Measurements from ENCODE around the gene CYBC1. TPM values are rescaled to one million over a fixed set of nuclear protein-coding genes. Genes with fewer than 3 reads are reported as not detected.

The CYBC1 gene
- total and polyA plus RNA-seq, 2 donors: 27.2 to 85.3 TPM

GRCh38 chr17:82489117-82489516 is 38.6 kb upstream of the CYBC1 start:
- Histone ChIP-seq H3K27ac (ENCODE audit: low read depth) (no peak overlapping the region), H3K4me1 (ENCODE audit: insufficient read depth) (peaks cover 1% of the 10 kb centered on the region), H3K36me3 (ENCODE audit: insufficient read depth) (peaks cover 1% of the 10 kb centered on the region), H3K4me3 (ENCODE audit: low read depth, low read length) (no peak overlapping the region)
- WGBS: 59% methylated on average over 8 of the region's 8 CpGs
- no peak for DNase-seq (ENCODE audit: extremely low spot score)

DNA sequence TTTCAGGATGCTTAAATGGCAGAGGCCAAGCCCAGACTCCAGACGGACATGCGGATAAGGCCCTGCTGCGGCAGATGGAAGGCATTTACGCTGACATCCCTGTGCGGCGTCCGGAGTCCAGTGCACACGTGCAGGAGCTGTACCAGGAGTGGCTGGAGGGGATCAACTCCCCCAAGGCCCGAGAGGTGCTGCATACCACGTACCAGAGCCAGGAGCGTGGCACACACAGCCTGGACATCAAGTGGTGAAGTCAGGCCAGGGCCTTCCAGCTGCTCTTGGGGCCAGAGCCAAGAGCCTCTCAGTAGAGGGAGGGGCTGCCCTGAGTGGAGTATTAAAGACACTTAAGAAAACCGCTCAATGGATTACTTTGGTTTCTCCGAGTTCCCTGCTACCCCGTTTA is 37.4 kb upstream of the CYBC1 start:
- H3K27ac ChIP-seq (ENCODE audit: low read depth): no peak overlapping the region
- H3K36me3 ChIP-seq (ENCODE audit: insufficient read depth): peaks cover 1% of the 10 kb centered on the region
- no peak overlapping the region for H3K4me3 ChIP-seq (ENCODE audit: low read depth, low read length)
- H3K4me1 ChIP-seq (ENCODE audit: insufficient read depth): peaks cover 1% of the 10 kb centered on the region
- WGBS: 69% methylated on average over 14 of the region's 14 CpGs
- no peak for DNase-seq (ENCODE audit: extremely low spot score)

GRCh38 chr17:82486231-82487094 is 35.9 kb upstream of the CYBC1 start:
- H3K4me1 ChIP-seq (ENCODE audit: insufficient read depth): peaks cover 1% of the 10 kb centered on the region
- H3K4me3 ChIP-seq (ENCODE audit: low read depth, low read length): no peak overlapping the region
- 82% methylated on average over 13 of the region's 13 CpGs for WGBS
- peaks cover 1% of the 10 kb centered on the region for H3K36me3 ChIP-seq (ENCODE audit: insufficient read depth)
- no peak overlapping the region for H3K27ac ChIP-seq (ENCODE audit: low read depth)
- DNase-seq (ENCODE audit: extremely low spot score): no peak

- Histone ChIP-seq H3K27ac (ENCODE audit: low read depth) (no peak overlapping the region), H3K36me3 (ENCODE audit: insufficient read depth) (peaks cover 6% of the 10 kb centered on the region), H3K4me1 (ENCODE audit: insufficient read depth) (peaks cover 1% of the 10 kb centered on the region), H3K4me3 (ENCODE audit: low read depth, low read length) (no peak overlapping the region)
- DNase-seq (ENCODE audit: extremely low spot score): no peak
- WGBS: 92% methylated on average over 9 of the region's 9 CpGs
Observed at GRCh38 chr17:82483836-82484235, 33.3 kb upstream of the CYBC1 start.

DNA sequence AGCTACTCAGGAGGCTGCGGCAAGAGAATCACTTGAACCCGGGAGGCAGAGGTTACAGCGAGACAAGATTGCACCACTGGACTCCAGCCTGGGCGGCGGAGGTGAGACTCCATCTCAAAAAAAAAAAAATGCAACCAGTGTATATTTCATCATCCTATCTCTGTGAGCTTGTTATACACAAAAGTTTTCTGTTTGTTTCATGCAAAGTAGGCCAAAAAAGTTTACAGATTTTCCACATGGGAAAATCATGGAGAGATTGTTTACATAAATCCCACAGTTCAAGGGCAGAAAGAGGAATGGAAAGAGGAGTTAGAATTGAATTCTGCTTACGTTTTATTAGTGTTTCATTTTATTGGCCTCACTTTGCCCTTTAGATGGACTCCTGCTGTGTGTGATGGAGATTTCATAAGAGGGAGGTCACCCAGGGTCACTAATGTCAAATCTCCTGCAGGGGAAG is 32.7 kb upstream of the CYBC1 start:
- Histone ChIP-seq H3K4me1 (ENCODE audit: insufficient read depth) (peaks cover 1% of the 10 kb centered on the region), H3K27ac (ENCODE audit: low read depth) (no peak overlapping the region), H3K4me3 (ENCODE audit: low read depth, low read length) (no peak overlapping the region), H3K36me3 (ENCODE audit: insufficient read depth) (peaks cover 8% of the 10 kb centered on the region)
- 69% methylated on average over 6 of the region's 6 CpGs for WGBS
- no peak for DNase-seq (ENCODE audit: extremely low spot score)

DNA sequence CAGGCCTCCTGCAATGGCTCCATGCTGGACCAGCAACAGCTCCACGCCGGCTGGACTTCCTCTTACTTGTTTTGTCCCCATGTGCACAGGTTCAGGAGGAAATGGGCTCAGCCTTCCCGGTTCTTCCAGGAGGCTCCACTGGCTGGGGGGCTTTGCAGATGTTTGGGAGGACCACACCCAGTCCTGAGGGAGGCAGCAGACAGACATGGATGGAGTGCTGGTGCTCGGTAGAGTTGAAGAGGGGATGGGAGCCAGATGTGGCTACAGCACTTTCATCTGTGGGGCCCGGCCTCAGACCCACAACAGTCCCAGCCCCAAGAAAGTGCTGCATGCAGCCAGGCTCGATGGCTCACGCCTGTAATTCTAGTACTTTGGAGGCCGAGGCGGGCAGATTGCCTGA is 29.8 kb upstream of the CYBC1 start:
- WGBS: 83% methylated on average over 9 of the region's 9 CpGs
- Histone ChIP-seq H3K4me1 (ENCODE audit: insufficient read depth) (no peaks in the 10 kb centered on the region), H3K4me3 (ENCODE audit: low read depth, low read length) (no peak overlapping the region), H3K36me3 (ENCODE audit: insufficient read depth) (peaks cover 8% of the 10 kb centered on the region), H3K27ac (ENCODE audit: low read depth) (no peak overlapping the region)
- no peak for DNase-seq (ENCODE audit: extremely low spot score)

GRCh38 chr17:82479602-82480001 is 29.1 kb upstream of the CYBC1 start:
- 78% methylated on average over 5 of the region's 5 CpGs for WGBS
- no peak for DNase-seq (ENCODE audit: extremely low spot score)
- H3K4me1 ChIP-seq (ENCODE audit: insufficient read depth): no peaks in the 10 kb centered on the region
- H3K27ac ChIP-seq (ENCODE audit: low read depth): no peak overlapping the region
- H3K4me3 ChIP-seq (ENCODE audit: low read depth, low read length): no peak overlapping the region
- H3K36me3 ChIP-seq (ENCODE audit: insufficient read depth): peaks cover 8% of the 10 kb centered on the region

- Histone ChIP-seq H3K4me1 (ENCODE audit: insufficient read depth) (no peaks in the 10 kb centered on the region), H3K27ac (ENCODE audit: low read depth) (no peak overlapping the region), H3K36me3 (ENCODE audit: insufficient read depth) (peaks cover 7% of the 10 kb centered on the region), H3K4me3 (ENCODE audit: low read depth, low read length) (no peak overlapping the region)
- 92% methylated on average over 8 of the region's 8 CpGs for WGBS
- no peak for DNase-seq (ENCODE audit: extremely low spot score)
Observed at GRCh38 chr17:82477934-82478333, 27.4 kb upstream of the CYBC1 start.

GRCh38 chr17:82475458-82475857 is 24.9 kb upstream of the CYBC1 start:
- WGBS: 90% methylated on average over 8 of the region's 8 CpGs
- Histone ChIP-seq H3K4me3 (ENCODE audit: low read depth, low read length) (no peak overlapping the region), H3K36me3 (ENCODE audit: insufficient read depth) (peaks cover 7% of the 10 kb centered on the region), H3K4me1 (ENCODE audit: insufficient read depth) (no peaks in the 10 kb centered on the region), H3K27ac (ENCODE audit: low read depth) (no peak overlapping the region)
- no peak for DNase-seq (ENCODE audit: extremely low spot score)

DNA sequence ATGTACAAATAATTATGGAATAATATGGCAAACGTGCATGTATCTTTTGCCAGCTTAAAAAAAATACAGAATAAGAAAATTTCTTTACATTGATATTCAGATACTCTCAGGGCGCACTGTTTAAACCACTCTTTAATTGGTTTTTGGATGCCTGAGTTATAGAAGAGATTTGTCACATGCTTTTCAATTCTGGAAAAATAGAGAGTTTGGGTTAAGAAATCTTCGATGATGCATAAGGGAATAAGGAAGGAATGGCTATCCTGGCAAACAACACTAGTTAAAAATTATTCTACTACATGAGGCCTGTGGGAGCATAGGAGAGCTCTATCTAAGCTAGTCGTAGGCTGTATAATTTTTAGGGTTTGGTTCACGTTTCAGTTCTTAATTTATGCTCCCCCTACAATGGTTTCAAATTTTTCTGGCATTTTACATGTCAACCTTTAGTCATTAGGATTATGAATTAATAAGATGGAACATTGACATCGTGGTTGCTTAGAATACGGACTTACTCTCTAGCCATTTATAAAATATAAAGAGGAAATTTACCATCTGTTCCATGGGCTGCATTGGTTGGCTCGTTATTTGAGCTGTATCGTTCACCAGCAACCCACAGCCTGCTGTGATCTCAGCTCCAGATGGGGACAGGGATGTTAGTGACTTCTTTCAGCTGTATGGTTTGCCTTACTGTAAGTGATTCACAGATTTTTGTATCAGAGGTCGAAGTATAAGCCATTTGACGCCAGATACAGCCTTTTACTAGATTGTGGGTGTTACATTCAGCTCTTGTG is 23.9 kb upstream of the CYBC1 start:
- H3K27ac ChIP-seq (ENCODE audit: low read depth): no peak overlapping the region
- WGBS: 83% methylated on average over 11 of the region's 11 CpGs
- no peaks in the 10 kb centered on the region for H3K4me1 ChIP-seq (ENCODE audit: insufficient read depth)
- no peak overlapping the region for H3K4me3 ChIP-seq (ENCODE audit: low read depth, low read length)
- no peak for DNase-seq (ENCODE audit: extremely low spot score)
- H3K36me3 ChIP-seq (ENCODE audit: insufficient read depth): peaks cover 5% of the 10 kb centered on the region

- 97% methylated on average over 7 of the region's 7 CpGs for WGBS
- H3K4me3 ChIP-seq (ENCODE audit: low read depth, low read length): no peak overlapping the region
- DNase-seq (ENCODE audit: extremely low spot score): no peak
- H3K4me1 ChIP-seq (ENCODE audit: insufficient read depth): no peaks in the 10 kb centered on the region
- no peak overlapping the region for H3K27ac ChIP-seq (ENCODE audit: low read depth)
- peaks cover 5% of the 10 kb centered on the region for H3K36me3 ChIP-seq (ENCODE audit: insufficient read depth)
Observed at GRCh38 chr17:82470065-82470464, 19.5 kb upstream of the CYBC1 start.

DNA sequence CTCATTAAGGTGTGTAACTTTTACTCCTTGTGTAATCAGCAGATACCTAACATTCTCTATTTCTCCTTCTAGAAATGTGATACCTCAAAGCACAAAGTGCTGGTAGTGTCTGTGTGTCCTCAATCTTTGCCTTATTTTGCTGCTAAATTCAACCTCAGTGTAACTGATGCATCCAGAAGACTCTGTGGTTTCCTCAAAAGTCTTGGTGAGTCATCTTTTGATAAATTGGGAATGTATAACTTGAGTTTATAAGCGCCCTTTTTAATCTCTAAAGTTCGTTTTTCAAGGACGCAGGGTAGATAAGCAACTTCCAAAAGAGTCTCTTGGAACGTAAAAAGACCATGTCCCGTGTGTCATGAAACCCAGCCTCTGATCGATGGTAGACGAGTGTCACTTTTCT is 18.1 kb upstream of the CYBC1 start:
- Histone ChIP-seq H3K4me1 (ENCODE audit: insufficient read depth) (no peaks in the 10 kb centered on the region), H3K36me3 (ENCODE audit: insufficient read depth) (peaks cover 5% of the 10 kb centered on the region), H3K4me3 (ENCODE audit: low read depth, low read length) (no peak overlapping the region), H3K27ac (ENCODE audit: low read depth) (no peak overlapping the region)
- DNase-seq (ENCODE audit: extremely low spot score): no peak
- 90% methylated on average over 7 of the region's 7 CpGs for WGBS

GRCh38 chr17:82465023-82465603 is 14.6 kb upstream of the CYBC1 start:
- Histone ChIP-seq H3K4me3 (ENCODE audit: low read depth, low read length) (no peak overlapping the region), H3K4me1 (ENCODE audit: insufficient read depth) (no peaks in the 10 kb centered on the region), H3K36me3 (ENCODE audit: insufficient read depth) (peaks cover 5% of the 10 kb centered on the region), H3K27ac (ENCODE audit: low read depth) (no peak overlapping the region)
- no peak for DNase-seq (ENCODE audit: extremely low spot score)
- WGBS: 89% methylated on average over 7 of the region's 7 CpGs

- no peak overlapping the region for H3K27ac ChIP-seq (ENCODE audit: low read depth)
- H3K36me3 ChIP-seq (ENCODE audit: insufficient read depth): peaks cover 2% of the 10 kb centered on the region
- no peak overlapping the region for H3K4me3 ChIP-seq (ENCODE audit: low read depth, low read length)
- no peak for DNase-seq (ENCODE audit: extremely low spot score)
- 91% methylated on average over 11 of the region's 11 CpGs for WGBS
- no peaks in the 10 kb centered on the region for H3K4me1 ChIP-seq (ENCODE audit: insufficient read depth)
Observed at GRCh38 chr17:82464567-82464929, 14.0 kb upstream of the CYBC1 start.

Measured in urinary bladder (tissue), 4 donors.